Urinary bladder (tissue), 4 donors: Measurements from ENCODE around the gene COA5. TPM values are rescaled to one million over a fixed set of nuclear protein-coding genes. Genes with fewer than 3 reads are reported as not detected.

Experiments
- DNase-seq: peaks from one replicate; pipeline ENCODE4 v3.0.0-alpha.2; 2015; ENCODE audit errors: extremely low spot score
- H3K27ac ChIP-seq: one replicate; pipeline ENCODE4 v1.5.1; 2013; ENCODE audit warnings: low read depth, mild to moderate bottlenecking, moderate library complexity
- H3K36me3 ChIP-seq: one replicate; pipeline ENCODE4 v1.6.1; 2013; ENCODE audit warnings: mild to moderate bottlenecking, moderate library complexity; ENCODE audit not compliant: insufficient read depth
- H3K4me1 ChIP-seq: one replicate; pipeline ENCODE4 v1.6.1; 2013; ENCODE audit warnings: mild to moderate bottlenecking, moderate library complexity; ENCODE audit not compliant: insufficient read depth
- H3K4me3 ChIP-seq: one replicate; pipeline ENCODE4 v1.5.1; 2013; ENCODE audit warnings: low read depth, low read length
- WGBS: extraction: QIAGEN DNeasy Blood & Tissue Kit; methylation state at CpG from one replicate; pipeline ENCODE4 v1.1.7; 2013; 5-methylcytosine and 5-hydroxymethylcytosine counted together
- polyA plus RNA-seq: library from polyadenylated mRNA; stranded (reverse); fragments of 200-250 nt; gene quantifications from one replicate; pipeline ENCODE4 v1.2.3, GENCODE V29; 2013
- total RNA-seq: library from RNA; depleted of rRNA; stranded (reverse); fragments of >200 nt; gene quantifications from one replicate; pipeline ENCODE4 v1.2.3, GENCODE V29; 2014
- donor health status: healthy with polysubstance abuse.
- donor health status: healthy.

Gene COA5
- total and polyA plus RNA-seq, 2 donors: 37.3 to 54.2 TPM

- H3K27ac ChIP-seq: no peak overlapping the region
- WGBS: 87% methylated on average over 9 of the region's 9 CpGs
- no peak overlapping the region for H3K4me3 ChIP-seq
These were observed 47.3 kb downstream of the COA5 start for GRCh38 chr2:98561018-98561417.

GRCh38 chr2:98560256-98560771 lies 48.0 kb downstream of the COA5 start:
- no peak for DNase-seq
- H3K4me3 ChIP-seq: no peak overlapping the region
- no peaks in the 10 kb centered on the region for H3K4me1 ChIP-seq
- H3K27ac ChIP-seq: no peak overlapping the region
- 78% methylated on average over 9 of the region's 9 CpGs for WGBS
- peaks cover 7% of the 10 kb centered on the region for H3K36me3 ChIP-seq

More at GRCh38 chr2:98561018-98561417, 47.3 kb downstream of the COA5 start:
- no peak for DNase-seq
- H3K4me1 ChIP-seq: no peaks in the 10 kb centered on the region
- peaks cover 6% of the 10 kb centered on the region for H3K36me3 ChIP-seq

- Histone ChIP-seq H3K36me3 (peaks cover 7% of the 10 kb centered on the region), H3K27ac (no peak overlapping the region), H3K4me1 (no peaks in the 10 kb centered on the region), H3K4me3 (no peak overlapping the region)
- no peak for DNase-seq
- 85% methylated on average over 3 of the region's 3 CpGs for WGBS
These were observed 48.7 kb downstream of the COA5 start for GRCh38 chr2:98559581-98559980.

- Histone ChIP-seq H3K27ac (no peak overlapping the region), H3K4me1 (no peaks in the 10 kb centered on the region), H3K4me3 (no peak overlapping the region), H3K36me3 (peaks cover 7% of the 10 kb centered on the region)
- no peak for DNase-seq
- 59% methylated on average over 16 of the region's 16 CpGs for WGBS
These were observed 49.3 kb downstream of the COA5 start for GRCh38 chr2:98558852-98559530.

GRCh38 chr2:98556344-98557033 lies 51.8 kb downstream of the COA5 start:
- DNase-seq: no peak
- Histone ChIP-seq H3K4me1 (no peaks in the 10 kb centered on the region), H3K36me3 (peaks cover 7% of the 10 kb centered on the region), H3K4me3 (no peak overlapping the region), H3K27ac (no peak overlapping the region)
- WGBS: 87% methylated on average over 5 of the region's 5 CpGs

- H3K4me3 ChIP-seq: no peak overlapping the region
- 93% methylated on average over 8 of the region's 8 CpGs for WGBS
- H3K36me3 ChIP-seq: peaks cover 7% of the 10 kb centered on the region
- H3K27ac ChIP-seq: no peak overlapping the region
- no peak for DNase-seq
- no peaks in the 10 kb centered on the region for H3K4me1 ChIP-seq
These were observed 52.6 kb downstream of the COA5 start for GRCh38 chr2:98555696-98556095.

GRCh38 chr2:98554116-98554861 lies 54.0 kb downstream of the COA5 start:
- H3K4me1 ChIP-seq: no peaks in the 10 kb centered on the region
- H3K4me3 ChIP-seq: no peak overlapping the region
- no peak for DNase-seq
- H3K36me3 ChIP-seq: peaks cover 7% of the 10 kb centered on the region
- 90% methylated on average over 10 of the region's 10 CpGs for WGBS
- H3K27ac ChIP-seq: no peak overlapping the region

GRCh38 chr2:98552499-98553179 lies 55.7 kb downstream of the COA5 start:
- Histone ChIP-seq H3K4me1 (no peaks in the 10 kb centered on the region), H3K36me3 (peaks cover 7% of the 10 kb centered on the region), H3K27ac (no peak overlapping the region), H3K4me3 (no peak overlapping the region)
- 99% methylated on average over 7 of the region's 7 CpGs for WGBS
- DNase-seq: no peak

- 95% methylated on average over 6 of the region's 6 CpGs for WGBS
- H3K27ac ChIP-seq: no peak overlapping the region
- H3K4me1 ChIP-seq: no peaks in the 10 kb centered on the region
- H3K4me3 ChIP-seq: no peak overlapping the region
- no peak for DNase-seq
- H3K36me3 ChIP-seq: peaks cover 6% of the 10 kb centered on the region
These were observed 57.0 kb downstream of the COA5 start for GRCh38 chr2:98551316-98551715.

- no peak overlapping the region for H3K4me3 ChIP-seq
- peaks cover 2% of the 10 kb centered on the region for H3K36me3 ChIP-seq
- DNase-seq: no peak
- H3K4me1 ChIP-seq: no peaks in the 10 kb centered on the region
- H3K27ac ChIP-seq: no peak overlapping the region
- 93% methylated on average over 4 of the region's 4 CpGs for WGBS
These were observed 58.1 kb downstream of the COA5 start for GRCh38 chr2:98550165-98550564.

Other genes starting within 250 kb of the COA5 start
- gene INPP4A, start 163.7 kb downstream of the COA5 start, total RNA-seq: 32.6 TPM
- gene INPP4A, start 163.7 kb downstream of the COA5 start, polyA plus RNA-seq: 19.2 TPM
- 44.0 TPM for gene UNC50, start 77 bp upstream of the COA5 start, total RNA-seq
- 47.5 TPM for gene UNC50, start 77 bp upstream of the COA5 start, polyA plus RNA-seq
- 23.8 TPM for gene MGAT4A, start 122.6 kb upstream of the COA5 start, total RNA-seq
- gene MGAT4A, start 122.6 kb upstream of the COA5 start, polyA plus RNA-seq: 8.7 TPM